Stimulated activated naive B cell treated with anti-CD40 and anti-IgM and Interleukin-4, amounts not matched to agents 10 μg/mL and 1 μg/mL and 100 μg/mL, for 72 hours (primary cell): ENCODE measurements around the gene CILP2.

Experiments used
- ATAC-seq, 2 donors: fragments of 150-1000 bp; cut with Tn5 transposase; replicated peaks; 2 replicates each; pipeline ENCODE4 v1.10.0; 2021; ENCODE audit warnings: moderate library complexity in 1 of 2
- DNase-seq: peaks from one replicate; pipeline ENCODE4 v3.0.0; 2021
- H3K27ac Mint-ChIP-seq: one replicate; pipeline ENCODE4 v1.8.0; 2022; ENCODE audit warnings: mild to moderate bottlenecking, mixed read lengths
- H3K27me3 Mint-ChIP-seq, 2 donors: one replicate each; pipeline ENCODE4 v1.8.0; 2022; ENCODE audit warnings: mixed read lengths in 2 of 2
- H3K36me3 Mint-ChIP-seq, 2 donors: one replicate each; pipeline ENCODE4 v1.8.0; 2022; ENCODE audit warnings: mixed read lengths in 2 of 2, mild to moderate bottlenecking in 1 of 2
- H3K4me1 Mint-ChIP-seq, 2 donors: one replicate each; pipeline ENCODE4 v1.8.0; 2022; ENCODE audit warnings: mixed read lengths in 2 of 2, mild to moderate bottlenecking in 1 of 2
- H3K4me3 Mint-ChIP-seq, 2 donors: one replicate each; pipeline ENCODE4 v1.8.0; 2022; ENCODE audit warnings: mild to moderate bottlenecking in 2 of 2, mixed read lengths in 2 of 2, moderate library complexity in 1 of 2
- H3K9me3 Mint-ChIP-seq, 2 donors: one replicate each; pipeline ENCODE4 v1.8.0; 2022; ENCODE audit warnings: mixed read lengths in 2 of 2, mild to moderate bottlenecking in 1 of 2

The CILP2 gene

DNA sequence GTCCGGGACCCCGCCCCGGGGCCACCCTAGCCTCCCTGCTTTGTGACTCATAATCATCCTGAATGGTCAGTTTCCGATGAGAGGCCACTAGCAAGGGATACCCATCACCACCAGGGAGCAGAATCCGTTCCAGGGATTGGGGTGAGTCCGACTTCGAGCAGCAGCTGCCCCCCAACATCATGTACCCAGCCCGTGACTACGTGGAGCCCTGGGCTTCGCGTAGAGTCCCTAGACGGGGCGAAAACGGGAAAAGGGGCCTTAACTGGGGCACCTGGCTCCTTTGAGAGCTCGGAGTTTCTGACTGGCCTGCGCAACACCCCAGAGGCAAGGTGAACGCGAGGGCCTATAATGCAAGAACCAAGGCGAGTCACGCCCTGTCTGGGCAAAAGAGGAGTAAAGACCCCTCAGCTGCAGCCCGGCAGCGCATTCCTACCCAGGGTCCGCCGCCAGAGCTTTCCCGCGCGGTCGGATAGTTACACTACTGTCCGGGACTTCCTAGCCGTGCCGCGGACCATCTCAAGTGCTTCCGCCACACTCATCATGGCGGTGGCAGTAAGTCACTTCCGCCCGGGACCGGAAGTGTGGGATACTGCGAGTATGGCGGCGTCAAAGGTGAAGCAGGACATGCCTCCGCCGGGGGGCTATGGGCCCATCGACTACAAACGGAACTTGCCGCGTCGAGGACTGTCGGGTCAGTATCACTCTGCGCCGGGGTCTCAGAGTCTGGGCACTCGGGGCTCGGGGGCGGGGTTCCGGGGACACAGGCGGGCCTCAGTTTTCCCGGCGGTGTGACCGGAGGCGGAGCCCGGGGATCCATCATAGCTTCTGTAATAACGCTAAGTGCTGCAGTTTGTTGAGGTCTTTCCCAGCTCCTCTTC lies 22.2 kb upstream of the CILP2 start, which contains the start of gene NDUFA13:
Gene NDUFA13, plus strand, starts transcription at position 584 of the 878 bp plus-strand sequence. Its CDS starts 14 bp downstream, at position 598.
- no peaks in the 10 kb centered on the region for H3K9me3 Mint-ChIP-seq
- H3K27me3 Mint-ChIP-seq = no peaks in the 10 kb centered on the region
- H3K36me3 Mint-ChIP-seq = peaks cover 21 to 29% of the 10 kb centered on the region in 2 donors
- H3K4me3 Mint-ChIP-seq = peak within 1 kb of the TSS; percentile 89 to 97
- DNase-seq (peak; percentile 93), ATAC-seq (peak; percentile 96 to 97)
- peaks cover 12 to 39% of the 10 kb centered on the region in 2 donors for H3K4me1 Mint-ChIP-seq
- H3K27ac Mint-ChIP-seq = peak within 1 kb of the TSS; percentile 95

- ATAC-seq (no peak), DNase-seq (no peak)
- Mint-ChIP-seq H3K36me3 (peaks cover 22 to 30% of the 10 kb centered on the region in 2 donors), H3K27me3 (no peaks in the 10 kb centered on the region), H3K4me3 (peak overlapping the region; percentile 52 to 89), H3K9me3 (no peaks in the 10 kb centered on the region), H3K4me1 (peaks cover 12 to 41% of the 10 kb centered on the region in 2 donors), H3K27ac (no peak overlapping the region)
Observed at GRCh38 chr19:19517235-19517619, 20.8 kb upstream of the CILP2 start.

- Mint-ChIP-seq H3K27ac (no peak overlapping the region), H3K27me3 (no peaks in the 10 kb centered on the region), H3K9me3 (no peaks in the 10 kb centered on the region), H3K4me3 (no peak overlapping the region), H3K4me1 (peaks cover 13 to 45% of the 10 kb centered on the region in 2 donors), H3K36me3 (peaks cover 15 to 34% of the 10 kb centered on the region in 2 donors)
- ATAC-seq (no peak), DNase-seq (no peak)
Observed at GRCh38 chr19:19520989-19521388, 17.1 kb upstream of the CILP2 start.

- ATAC-seq (no peak), DNase-seq (no peak)
- no peak overlapping the region for H3K27ac Mint-ChIP-seq
- H3K4me3 Mint-ChIP-seq = no peak overlapping the region
- H3K27me3 Mint-ChIP-seq = no peaks in the 10 kb centered on the region
- H3K36me3 Mint-ChIP-seq = peaks cover 20 to 51% of the 10 kb centered on the region in 2 donors
- H3K4me1 Mint-ChIP-seq = peaks cover 15 to 45% of the 10 kb centered on the region in 2 donors
- H3K9me3 Mint-ChIP-seq = no peaks in the 10 kb centered on the region
Observed at GRCh38 chr19:19523177-19523576, 14.9 kb upstream of the CILP2 start.

DNA sequence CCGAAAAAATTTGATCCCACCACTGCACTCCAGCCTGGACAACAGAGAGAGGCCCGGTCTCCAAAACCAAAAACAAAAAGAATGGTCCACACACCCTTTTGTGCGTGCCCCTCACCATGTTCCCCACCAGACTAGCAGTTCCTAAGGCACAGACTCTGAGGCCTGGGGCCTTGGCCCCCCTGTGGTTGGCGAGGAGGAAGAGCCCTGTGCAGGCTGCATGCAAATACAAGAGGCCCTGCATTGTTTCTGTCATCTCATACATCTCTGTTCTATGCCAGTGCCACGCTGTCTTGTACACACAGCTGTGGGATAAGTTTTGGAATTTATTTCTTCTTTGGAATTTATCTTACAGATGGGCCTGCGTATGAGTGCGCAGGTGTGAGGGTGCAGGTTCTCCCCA lies 14.0 kb upstream of the CILP2 start:
- ATAC-seq (no peak), DNase-seq (no peak)
- no peak overlapping the region for H3K4me3 Mint-ChIP-seq
- H3K4me1 Mint-ChIP-seq = peaks cover 14 to 42% of the 10 kb centered on the region in 2 donors
- H3K27ac Mint-ChIP-seq = no peak overlapping the region
- H3K27me3 Mint-ChIP-seq = no peaks in the 10 kb centered on the region
- H3K9me3 Mint-ChIP-seq = no peaks in the 10 kb centered on the region
- peaks cover 22 to 54% of the 10 kb centered on the region in 2 donors for H3K36me3 Mint-ChIP-seq

DNA sequence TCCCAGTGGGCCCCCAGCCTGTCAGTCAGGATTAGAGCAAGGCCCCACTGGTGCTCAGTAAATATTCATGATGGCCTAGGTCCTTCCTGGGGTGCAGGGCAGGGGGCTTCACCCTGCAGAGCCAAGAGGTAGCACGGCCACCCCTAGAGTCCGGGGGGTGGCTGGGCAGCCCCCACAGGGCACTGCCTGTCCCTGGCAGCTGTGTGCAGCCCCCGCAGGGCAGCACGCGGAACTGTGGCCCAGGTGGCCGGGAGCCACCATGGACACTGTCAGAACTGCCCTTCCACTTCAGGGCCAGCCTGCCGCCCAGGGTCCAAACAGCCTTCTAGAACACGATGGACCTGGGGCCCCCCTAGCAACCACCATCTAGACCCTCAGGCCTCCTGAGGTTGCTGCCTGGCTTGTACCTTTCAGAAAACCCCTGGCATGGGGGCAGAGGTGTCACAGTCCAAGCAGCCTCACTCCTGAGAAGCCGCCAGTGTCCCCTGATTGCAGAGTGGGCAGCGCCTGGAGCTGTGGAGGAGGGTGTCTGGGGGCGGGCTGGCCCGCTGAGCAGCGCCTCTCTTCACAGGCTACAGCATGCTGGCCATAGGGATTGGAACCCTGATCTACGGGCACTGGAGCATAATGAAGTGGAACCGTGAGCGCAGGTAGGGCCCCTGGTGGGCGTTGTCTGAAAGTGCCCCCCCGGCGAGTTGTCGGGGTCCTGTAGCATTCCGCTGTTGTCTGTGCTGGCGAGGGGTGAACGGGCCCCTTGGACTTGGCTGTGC lies 12.3 kb upstream of the CILP2 start:
- no peak for DNase-seq
- ATAC-seq = no peak
- Mint-ChIP-seq H3K9me3 (no peaks in the 10 kb centered on the region), H3K36me3 (peaks cover 16 to 41% of the 10 kb centered on the region in 2 donors), H3K4me1 (peaks cover 4 to 26% of the 10 kb centered on the region in 2 donors), H3K27ac (no peak overlapping the region), H3K4me3 (no peak overlapping the region), H3K27me3 (no peaks in the 10 kb centered on the region)

DNA sequence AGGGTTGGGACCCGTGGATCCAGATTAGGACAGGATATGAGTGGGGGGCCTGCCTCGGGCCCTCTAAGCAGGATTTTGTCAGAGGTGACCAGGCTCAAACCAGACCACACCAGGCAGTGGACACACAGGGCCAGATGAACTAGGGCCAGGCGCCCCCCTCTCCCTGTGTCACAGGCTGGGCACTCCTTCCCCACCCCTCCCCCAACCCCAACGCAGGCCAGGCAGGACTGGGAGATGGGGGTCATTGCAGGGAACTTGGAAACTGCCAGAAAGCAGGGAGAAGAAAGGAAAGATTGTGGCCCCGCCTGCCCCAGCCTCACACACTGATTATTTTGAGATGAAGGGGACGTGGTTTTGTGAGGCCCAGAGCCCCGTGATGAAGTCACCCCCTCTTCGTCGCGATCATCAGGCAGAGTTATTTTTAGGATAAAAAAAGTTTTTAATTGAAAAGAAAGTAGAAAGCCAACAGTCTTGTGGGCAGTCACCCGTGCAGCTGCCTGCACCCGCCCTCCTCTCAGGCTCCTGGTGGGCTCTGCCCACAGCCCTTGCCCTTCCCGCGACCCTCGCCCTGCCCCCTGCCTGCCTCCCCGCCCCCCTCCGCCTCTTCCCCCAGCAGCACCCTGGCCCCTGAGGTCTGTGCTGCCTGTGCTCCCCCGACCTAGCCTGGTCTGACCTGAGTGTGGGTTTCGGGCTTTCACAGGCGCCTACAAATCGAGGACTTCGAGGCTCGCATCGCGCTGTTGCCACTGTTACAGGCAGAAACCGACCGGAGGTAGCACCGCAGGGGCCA lies 11.3 kb upstream of the CILP2 start:
- DNase-seq = no peak
- Mint-ChIP-seq H3K4me1 (peaks cover 4 to 24% of the 10 kb centered on the region in 2 donors), H3K9me3 (no peaks in the 10 kb centered on the region), H3K27me3 (no peaks in the 10 kb centered on the region), H3K36me3 (peaks cover 16 to 41% of the 10 kb centered on the region in 2 donors), H3K27ac (peak overlapping the region; percentile 67), H3K4me3 (no peak overlapping the region)
- no peak for ATAC-seq

- DNase-seq (no peak), ATAC-seq (no peak)
- peaks cover 7 to 29% of the 10 kb centered on the region in 2 donors for H3K4me1 Mint-ChIP-seq
- no peak overlapping the region for H3K27ac Mint-ChIP-seq
- no peaks in the 10 kb centered on the region for H3K9me3 Mint-ChIP-seq
- peaks cover 19 to 46% of the 10 kb centered on the region in 2 donors for H3K36me3 Mint-ChIP-seq
- H3K27me3 Mint-ChIP-seq = no peaks in the 10 kb centered on the region
- H3K4me3 Mint-ChIP-seq = no peak overlapping the region
Observed at GRCh38 chr19:19527371-19527656, 10.8 kb upstream of the CILP2 start.

- Mint-ChIP-seq H3K27ac (no peak overlapping the region), H3K27me3 (no peaks in the 10 kb centered on the region), H3K4me1 (peaks cover 7 to 31% of the 10 kb centered on the region in 2 donors), H3K9me3 (no peaks in the 10 kb centered on the region), H3K4me3 (no peak overlapping the region), H3K36me3 (peaks cover 20 to 42% of the 10 kb centered on the region in 2 donors)
- ATAC-seq (no peak), DNase-seq (no peak)
Observed at GRCh38 chr19:19527674-19528625, 10.1 kb upstream of the CILP2 start.

DNA sequence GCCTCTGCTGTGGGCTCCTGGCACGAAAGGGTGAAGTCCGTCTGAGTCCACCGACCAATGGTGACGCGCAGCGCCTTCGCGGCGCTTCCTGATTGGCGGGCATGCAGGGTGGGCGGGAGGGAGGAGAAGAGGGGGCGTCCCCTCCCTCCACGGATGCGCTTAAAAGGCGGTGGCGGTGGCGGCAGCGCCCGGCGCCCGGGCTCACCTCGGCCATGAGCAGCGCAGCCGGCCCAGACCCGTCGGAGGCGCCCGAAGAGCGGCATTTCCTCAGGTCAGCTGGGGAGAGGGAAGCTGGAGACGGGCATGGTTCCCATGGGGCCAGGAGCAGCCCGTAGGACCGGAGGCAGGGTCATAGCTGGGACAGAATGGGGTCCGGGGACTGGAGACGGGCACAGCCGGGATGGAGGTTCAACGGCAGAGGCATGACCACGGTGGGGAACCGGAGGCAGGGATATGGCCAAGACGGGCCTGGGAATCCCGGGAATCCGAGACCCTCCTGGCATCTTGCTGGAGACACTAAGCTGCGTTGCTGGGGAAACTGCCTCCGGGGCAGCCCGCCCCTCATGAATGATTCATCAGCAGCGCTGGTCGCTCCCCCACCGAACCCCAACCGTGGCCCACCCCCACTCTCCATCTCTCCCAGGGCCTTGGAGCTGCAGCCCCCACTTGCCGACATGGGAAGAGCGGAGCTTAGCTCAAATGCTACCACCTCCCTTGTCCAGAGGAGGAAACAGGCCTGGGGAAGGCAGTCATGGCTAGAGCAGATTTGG lies 9.2 kb upstream of the CILP2 start, which contains the start of gene YJEFN3:
Gene YJEFN3, plus strand, starts transcription at position 191 of the 770 bp plus-strand sequence. Its CDS starts 22 bp downstream, at position 213.
- DNase-seq (no peak), ATAC-seq (no peak)
- Mint-ChIP-seq H3K4me1 (peaks cover 7 to 29% of the 10 kb centered on the region in 2 donors), H3K27ac (peak within 1 kb of the TSS; percentile 49), H3K4me3 (no peak within 1 kb of the TSS), H3K9me3 (no peaks in the 10 kb centered on the region), H3K36me3 (peaks cover 22 to 41% of the 10 kb centered on the region in 2 donors), H3K27me3 (no peaks in the 10 kb centered on the region)

DNA sequence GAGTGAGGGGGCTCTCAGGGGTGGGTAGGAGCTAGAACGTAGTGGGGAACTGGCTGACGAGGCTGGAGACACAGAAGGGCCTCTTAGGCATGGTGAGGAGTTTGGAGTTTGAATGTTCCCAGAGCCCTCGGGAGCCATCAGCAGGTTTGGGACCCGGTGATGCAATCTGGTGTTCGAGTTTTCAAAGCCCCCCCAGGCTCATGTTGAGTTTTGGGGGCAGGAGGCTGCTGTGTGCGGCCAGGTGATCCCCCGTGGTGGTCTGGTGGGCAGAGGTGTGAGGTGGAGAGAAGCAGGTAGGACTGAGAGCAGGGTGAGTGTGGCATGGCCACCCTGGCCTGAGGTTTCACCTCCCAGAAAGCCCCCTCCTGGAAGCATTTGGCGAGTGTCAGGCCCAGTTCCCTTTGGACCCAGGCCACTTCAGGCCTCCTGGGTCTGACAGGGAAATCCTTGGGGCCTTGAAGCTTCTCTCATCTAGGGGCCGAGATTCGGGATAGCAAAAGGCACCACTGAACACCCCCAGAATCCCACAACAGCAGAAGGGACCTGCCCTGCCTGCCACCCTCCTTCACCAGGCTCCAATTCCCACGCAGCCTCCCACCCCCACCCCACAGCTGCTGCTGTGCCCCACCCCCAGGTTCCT lies 8.2 kb upstream of the CILP2 start:
- H3K9me3 Mint-ChIP-seq = no peaks in the 10 kb centered on the region
- no peak overlapping the region for H3K27ac Mint-ChIP-seq
- peaks cover 27 to 42% of the 10 kb centered on the region in 2 donors for H3K36me3 Mint-ChIP-seq
- H3K27me3 Mint-ChIP-seq = no peaks in the 10 kb centered on the region
- peaks cover 8 to 24% of the 10 kb centered on the region in 2 donors for H3K4me1 Mint-ChIP-seq
- ATAC-seq (no peak), DNase-seq (no peak)
- H3K4me3 Mint-ChIP-seq = no peak overlapping the region

- Mint-ChIP-seq H3K27ac (no peak overlapping the region), H3K36me3 (peaks cover 27 to 46% of the 10 kb centered on the region in 2 donors), H3K27me3 (no peaks in the 10 kb centered on the region), H3K9me3 (no peaks in the 10 kb centered on the region), H3K4me1 (peaks cover 8 to 18% of the 10 kb centered on the region in 2 donors), H3K4me3 (no peak overlapping the region)
- no peak for ATAC-seq
- no peak for DNase-seq
Observed at GRCh38 chr19:19530423-19530804, 7.7 kb upstream of the CILP2 start.
